ENCODE data around the gene TMEM164. TPM values are rescaled to one million over a fixed set of nuclear protein-coding genes. Genes with fewer than 3 reads are reported as not detected.

Gene TMEM164
- 30.1 and 68.4 TPM in 2 replicates for total RNA-seq

DNA sequence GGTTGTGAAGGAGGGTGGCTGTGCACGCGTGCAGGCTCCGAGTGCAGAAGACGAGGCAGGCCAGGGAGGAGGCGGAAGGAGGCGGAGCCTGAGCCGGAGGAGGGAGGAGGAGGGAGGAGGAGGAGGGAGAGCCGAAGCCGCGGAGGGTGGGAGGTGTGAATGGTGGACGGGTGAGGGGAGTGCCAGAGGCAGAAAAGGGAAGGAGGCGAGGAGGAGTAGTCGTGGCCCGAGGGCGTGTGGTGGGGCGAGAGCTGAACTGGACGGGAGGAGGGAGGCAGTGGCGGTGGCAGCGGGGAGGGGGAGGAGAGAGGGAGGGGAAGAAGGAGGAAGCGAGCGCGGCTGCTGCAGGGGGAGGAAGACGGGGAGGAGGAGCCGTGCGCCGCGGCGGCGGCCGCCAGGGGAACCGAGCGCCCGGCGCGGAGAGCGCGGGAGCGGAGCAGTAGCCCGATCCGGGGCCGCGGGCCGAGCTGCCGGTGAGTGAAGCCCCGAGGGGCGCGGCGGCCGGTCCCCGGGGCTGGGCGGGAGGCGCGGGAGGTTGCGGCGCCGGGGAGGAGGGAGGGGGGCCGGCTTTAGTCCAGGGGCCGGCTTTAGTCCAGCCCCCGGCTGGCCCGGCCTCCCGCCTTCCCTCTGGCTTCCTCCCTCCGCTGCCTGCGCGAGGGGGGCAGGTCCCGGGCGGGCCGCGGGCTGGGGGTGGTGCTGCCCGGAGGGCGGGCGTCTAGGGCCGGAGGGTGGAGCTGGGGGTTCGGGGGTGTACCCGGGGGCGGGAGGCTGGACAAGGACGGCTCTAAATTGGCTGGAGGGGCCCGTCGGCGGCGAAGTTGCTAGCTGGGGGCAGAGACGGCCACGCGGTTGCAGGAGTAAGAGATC lies at the start of gene TMEM164:
Gene TMEM164 (plus strand): TSS at position 815 of the 867 bp plus-strand sequence. CDS start 661 bp downstream, outside the sequence.

All from tracheal epithelial cell (primary cell).